Stimulated activated CD4-positive, alpha-beta T cell treated with anti-CD3 and anti-CD28 coated beads, Interleukin-2, amount 100 ng/mL, for 4 hours (primary cell): ENCODE measurements around the gene PDE4DIP.
"Not testable (repeated sequence)": the region's sequence is repeated elsewhere in the genome, so short reads cannot be mapped to it uniquely, and the experiment has no call there.

Experiments
- DNase-seq: peaks from one replicate; pipeline ENCODE4 v3.0.0-alpha.2; 2020; ENCODE audit warnings: low read depth

Gene PDE4DIP

DNA sequence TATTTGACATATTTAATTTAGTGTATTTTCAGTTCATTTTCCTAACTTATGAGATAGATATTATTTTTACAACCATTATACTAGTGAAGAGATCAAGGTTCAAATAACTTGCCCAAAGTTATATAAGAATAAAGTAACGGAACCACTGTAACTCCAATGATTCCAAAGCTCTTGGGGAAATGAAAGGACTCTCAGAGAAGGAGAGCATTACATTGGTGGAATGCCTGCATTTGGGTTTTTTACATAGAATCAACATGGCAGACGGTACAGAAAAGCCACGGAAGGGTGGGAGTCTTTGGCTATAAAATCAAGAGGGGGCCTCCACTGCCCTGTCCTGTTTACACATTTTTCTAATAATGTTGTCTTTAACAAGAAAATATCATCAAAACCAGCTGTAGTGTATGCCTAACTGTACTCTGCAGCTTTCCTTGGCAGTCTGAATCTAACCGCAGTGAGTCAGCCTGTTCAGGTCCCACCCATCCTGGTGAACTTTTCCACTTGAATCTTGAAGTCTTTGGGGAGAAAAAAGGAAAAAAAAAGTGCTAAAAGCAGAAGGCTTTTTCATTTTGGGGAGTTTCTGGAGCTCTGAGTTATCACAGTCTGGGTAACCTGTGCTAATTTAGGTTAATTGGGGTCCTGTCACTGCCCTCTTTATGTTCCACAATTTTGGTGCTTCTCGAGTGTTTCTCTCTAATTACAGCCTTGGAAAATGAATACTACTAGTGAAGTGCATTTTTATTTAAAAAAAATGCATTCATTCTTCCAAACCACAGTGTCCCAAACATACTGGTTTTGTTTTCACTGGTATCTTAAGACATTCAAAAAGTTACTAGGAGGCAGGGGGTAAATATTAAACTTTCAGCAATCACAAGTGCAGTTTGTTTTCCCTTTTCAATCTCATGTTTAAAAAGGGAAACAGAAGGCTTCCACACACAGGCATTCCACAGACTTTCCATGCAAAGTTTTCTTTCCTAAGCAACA is 30.5 kb downstream of the PDE4DIP start:
- DNase-seq: not testable (repeated sequence)

GRCh38 chr1:148879812-148880416 is 35.7 kb downstream of the PDE4DIP start:
- not testable (repeated sequence) for DNase-seq

DNA sequence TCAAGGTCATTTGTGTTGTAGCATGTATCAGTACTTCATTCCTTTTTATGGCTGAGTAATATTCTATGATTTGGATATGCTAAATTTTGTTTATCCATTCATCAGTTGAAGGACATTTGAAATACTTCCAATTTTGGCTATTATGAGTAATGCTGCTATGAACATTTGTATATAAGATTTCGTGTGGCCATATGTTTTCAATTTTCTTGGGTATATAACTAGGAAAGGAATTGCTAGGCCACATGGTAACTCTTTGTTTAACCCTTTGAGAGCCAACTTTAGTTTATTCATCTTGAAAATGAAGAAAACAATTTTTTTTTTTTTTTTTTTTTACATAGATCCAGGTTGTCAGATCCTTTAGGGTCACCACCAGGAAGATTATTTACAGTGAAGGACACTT is 37.0 kb downstream of the PDE4DIP start:
- not testable (repeated sequence) for DNase-seq

DNA sequence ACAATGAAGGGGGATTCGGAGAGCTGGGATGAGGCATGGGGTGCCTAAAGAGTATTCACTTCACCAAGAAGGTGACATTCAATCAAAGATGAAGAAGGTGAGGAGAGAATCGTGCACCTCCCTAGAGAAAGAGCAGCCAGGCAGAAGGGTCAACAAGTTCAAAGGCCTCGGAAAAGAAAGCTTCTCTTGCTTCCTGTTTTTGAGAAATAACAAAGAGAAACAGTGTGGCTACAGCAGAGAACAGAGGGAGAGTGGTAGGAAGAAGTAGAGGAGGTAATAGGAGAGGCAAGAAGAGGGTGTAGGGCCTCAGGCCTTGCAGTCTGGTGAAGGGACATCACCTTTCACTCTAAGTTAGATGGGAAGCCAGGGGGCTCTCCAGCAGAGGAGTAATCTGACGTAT is 41.0 kb downstream of the PDE4DIP start:
- not testable (repeated sequence) for DNase-seq

- not testable (repeated sequence) for DNase-seq
These were observed 42.1 kb downstream of the PDE4DIP start for GRCh38 chr1:148886293-148886692.

GRCh38 chr1:148888597-148888996 is 44.4 kb downstream of the PDE4DIP start:
- DNase-seq: not testable (repeated sequence)

GRCh38 chr1:148889267-148890074 is 45.2 kb downstream of the PDE4DIP start:
- DNase-seq: not testable (repeated sequence)

DNA sequence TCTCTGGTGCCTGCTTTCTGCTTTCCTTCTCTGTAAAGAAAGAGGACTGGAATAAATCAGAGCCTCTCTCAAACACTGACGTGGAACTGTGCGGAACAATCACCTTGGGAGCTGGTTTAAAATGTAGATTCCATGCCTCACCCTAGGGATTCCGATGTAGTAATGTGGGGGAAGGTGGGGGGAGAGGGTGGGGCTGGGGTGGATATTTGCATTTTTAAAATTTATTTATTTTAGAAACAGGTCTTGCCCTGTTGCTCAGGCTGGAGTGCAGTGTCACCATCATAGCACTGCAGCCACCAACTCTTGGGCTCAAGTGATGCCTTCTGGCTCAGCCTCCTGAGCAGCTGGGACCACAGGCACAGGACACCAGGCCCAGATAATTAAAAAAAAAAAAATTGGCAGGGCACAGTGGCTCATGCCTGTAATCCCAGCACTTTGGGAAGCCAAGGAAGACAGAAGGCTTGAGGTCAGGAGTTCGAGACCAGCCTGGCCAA is 45.9 kb downstream of the PDE4DIP start:
- not testable (repeated sequence) for DNase-seq

DNA sequence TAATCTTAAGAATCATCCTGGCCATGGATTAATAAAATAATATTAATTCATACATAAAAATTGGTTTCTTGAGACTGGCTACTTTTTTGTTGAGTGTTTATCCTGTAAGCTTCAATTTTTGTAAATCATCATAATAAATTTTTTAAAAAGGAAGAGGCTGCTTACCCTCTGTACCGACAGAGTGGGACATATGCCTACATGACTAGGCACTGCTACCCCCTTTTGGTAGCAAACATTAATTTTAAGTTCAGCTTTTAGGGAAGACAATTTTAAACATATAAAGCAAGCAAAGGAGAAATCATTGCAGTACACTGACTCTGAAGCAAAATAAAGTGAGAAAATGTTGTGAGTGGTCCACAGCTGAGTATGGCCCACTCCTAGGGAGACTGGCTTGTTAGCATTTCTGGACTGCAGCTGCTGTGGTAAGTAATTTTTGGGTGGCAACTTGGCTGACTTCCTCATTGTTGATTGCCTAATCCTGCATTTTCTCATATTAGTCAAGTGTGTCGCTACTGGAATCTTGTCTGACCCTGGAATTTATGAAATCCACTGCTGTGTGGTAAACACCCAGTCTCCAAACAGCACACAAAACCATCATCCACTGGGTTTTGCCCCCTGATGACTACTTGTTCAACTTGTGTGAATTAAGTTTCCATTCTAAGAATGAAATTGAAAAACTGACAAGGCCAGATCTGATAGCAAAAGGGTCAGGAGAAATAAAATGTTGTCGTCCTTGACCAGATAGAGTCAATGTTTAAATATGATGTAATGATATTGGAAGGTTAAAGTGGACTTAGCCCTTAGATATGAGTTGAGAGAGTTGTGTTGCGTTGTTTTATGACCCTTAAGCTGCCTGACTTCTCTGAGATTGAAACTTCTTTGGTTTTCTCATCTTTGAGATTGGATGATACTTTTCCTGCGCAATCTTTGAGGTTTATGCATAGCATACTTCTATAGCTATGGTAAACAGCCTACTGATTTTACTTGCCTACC is 50.4 kb downstream of the PDE4DIP start:
- DNase-seq: not testable (repeated sequence)

GRCh38 chr1:148900026-148900425 is 55.8 kb downstream of the PDE4DIP start:
- DNase-seq: not testable (repeated sequence)

DNA sequence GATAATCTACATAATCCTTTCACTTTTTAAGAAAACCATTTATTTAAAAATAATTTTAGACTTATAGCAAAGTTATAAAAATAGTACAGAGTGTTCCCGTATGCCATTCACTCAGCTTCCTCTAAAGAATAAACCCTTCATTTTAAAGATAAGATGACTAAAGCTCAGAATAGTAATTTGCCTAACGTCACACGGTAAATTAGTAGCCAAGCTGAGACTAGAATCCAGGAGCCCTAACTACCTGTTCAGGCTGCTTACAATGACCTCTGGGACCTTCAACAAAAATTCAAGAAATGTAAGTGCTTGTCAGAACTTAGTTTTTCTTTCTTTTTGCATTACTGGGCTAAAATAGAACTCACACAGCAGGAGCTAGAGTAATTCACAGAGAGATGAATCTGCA is 56.5 kb downstream of the PDE4DIP start:
- DNase-seq: not testable (repeated sequence)

DNA sequence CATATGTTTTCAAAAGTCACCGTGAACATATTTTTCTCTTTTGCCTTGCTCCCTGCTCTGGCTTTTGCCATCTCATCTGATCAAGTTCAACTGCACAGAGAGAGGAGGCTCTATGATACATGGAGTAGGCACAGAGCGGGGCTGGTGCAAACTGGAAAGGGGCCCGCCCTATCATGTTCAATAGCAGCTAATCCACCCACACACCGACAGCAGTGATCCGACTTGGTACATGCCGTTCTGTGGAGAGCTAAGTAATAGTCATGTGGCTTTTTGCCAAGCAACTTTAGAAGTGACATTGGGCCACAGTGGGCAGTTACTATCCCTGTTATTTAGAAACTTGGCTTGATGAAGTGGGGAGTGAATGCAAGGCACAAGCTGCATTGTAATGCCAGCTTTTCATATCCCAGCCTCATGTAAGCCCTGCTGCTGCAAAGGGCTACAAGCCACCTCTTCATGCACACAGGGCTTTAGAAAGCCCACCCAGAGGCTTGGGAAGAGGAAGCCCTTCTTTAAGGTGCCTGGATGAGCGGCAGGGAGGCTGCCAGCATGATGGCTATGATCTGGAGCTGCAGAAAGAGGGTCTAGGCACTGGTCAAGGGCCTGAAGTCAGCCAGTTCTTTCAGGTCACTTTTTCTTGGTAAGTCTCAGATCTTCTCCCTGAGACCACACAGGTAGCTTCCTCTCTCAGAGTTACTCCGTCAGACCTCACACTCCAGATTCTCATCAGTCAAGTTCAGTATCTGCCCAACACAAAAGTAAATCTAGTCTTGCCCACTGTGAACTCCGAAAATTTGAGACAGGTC is 57.1 kb downstream of the PDE4DIP start:
- DNase-seq: not testable (repeated sequence)

GRCh38 chr1:148901953-148902341 is 57.7 kb downstream of the PDE4DIP start:
- DNase-seq: not testable (repeated sequence)

DNA sequence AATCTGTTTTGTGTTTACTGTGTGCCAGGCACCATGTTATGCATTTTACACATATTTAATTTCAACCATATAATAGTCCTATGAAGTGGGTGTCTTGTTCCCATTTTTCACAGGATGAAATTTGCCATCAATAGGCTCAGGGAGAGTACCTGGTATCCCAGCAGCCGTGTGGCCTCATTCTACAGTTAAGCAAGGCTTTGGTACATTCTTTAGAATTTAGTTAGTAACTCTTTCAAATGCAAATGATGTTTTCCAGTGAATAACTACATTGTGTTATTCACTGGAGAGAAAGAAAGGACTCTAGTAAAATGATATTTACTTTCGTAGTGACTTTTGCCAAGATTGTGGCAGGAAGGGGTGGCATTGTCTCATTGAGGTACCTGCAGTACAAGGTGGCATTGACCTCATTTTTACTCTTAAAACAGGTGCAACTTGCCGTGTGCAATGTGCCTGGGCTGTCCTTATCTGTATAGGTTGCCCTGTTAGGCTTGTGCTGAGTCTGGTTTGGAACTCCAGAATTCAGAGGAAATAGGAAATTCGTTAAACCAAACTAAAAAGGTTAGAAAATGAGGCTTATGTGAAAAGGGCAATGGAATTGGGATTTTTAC is 65.1 kb downstream of the PDE4DIP start:
- DNase-seq: not testable (repeated sequence)

DNA sequence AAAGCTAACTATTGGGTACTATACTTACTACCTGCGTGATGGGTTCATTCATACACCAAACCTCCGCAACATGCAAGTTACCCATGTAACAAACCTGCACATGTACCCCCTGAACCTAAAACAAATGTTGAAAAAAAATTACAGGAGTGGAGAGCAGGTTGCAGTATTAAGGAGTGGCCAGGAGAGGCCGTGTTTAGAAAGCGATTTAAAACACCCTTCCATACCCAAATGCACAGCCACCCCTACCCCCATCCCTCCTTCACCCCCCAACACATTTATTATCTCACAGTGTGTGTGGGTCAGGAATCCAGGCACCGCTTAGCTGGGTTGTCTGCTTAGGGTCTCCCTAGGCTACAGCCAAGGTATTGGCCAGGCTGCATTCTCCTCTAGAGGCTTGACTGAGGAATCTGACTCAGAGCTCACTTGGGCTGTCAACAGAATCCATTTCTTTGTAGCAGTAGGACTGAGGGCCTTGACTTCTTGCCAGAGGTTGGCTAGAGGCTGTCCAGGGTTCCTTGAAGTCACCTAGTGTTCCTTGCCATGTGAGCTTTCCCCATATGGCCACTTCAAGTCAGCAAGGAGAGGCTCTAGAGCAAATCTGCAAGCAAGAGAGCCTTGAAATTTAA is 67.2 kb downstream of the PDE4DIP start:
- not testable (repeated sequence) for DNase-seq

DNA sequence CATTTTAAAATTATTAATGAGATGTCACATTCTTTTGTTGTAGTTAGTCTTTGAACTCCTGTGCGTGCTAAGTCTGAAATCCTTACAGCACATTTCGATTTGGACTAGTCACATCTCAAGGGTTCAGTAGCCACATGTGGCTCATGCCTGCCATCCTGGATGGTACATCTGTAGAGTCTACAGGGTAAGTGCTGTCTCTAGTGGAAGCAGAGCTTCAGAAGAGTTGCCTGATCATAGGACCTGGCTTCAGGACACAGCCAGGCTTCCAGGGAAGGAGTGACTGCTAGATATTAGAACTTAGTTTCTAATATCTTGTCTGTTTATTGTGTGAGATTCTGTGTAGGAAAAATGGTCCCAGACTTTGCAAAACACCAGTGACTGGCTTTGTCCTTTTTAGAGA is 72.0 kb downstream of the PDE4DIP start:
- DNase-seq: not testable (repeated sequence)

GRCh38 chr1:148916695-148917348 is 72.6 kb downstream of the PDE4DIP start:
- not testable (repeated sequence) for DNase-seq

DNA sequence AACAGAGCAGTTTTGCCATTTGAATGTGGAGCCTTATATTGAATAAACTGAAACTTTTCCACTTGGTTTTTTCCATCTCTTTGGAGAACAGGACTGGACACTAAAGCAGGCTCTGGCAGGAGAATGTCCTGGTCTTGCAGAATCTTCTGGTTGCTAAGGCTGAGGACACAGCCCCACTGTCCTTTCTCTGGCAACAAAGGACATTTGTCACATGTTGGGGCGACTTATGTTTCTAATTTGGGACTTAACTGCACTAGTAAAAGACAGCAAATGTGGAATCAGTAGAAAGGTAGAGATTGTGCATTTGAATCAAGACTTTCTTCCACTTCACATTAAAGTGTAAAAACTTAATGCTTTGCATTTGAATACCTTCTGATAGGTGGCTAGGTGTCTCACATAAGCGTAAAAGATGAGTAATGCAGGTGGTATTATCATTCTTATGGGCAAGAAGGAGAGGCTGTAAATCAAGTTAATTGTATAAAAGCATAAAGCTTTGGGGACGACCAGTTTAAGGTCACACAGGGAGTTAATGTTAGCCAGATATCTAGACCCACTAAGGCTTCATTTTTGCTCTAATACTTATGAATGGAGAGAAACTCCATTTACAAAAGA is 74.7 kb downstream of the PDE4DIP start:
- DNase-seq: not testable (repeated sequence)
